K562 (cell line): ENCODE results near the gene LSM12. TPM values are rescaled to one million over a fixed set of nuclear protein-coding genes. Genes with fewer than 3 reads are reported as not detected.

Source experiments
- ATAC-seq: fragments of 200-7000 bp; cut with Tn5 transposase; 3 replicates; pipeline ENCODE4 v1.9.1; 2020; ENCODE audit warnings: moderate library complexity
- BruUV-seq: library from RNA; stranded (reverse); fragments of 400-500 nt; replicated peaks from 2 replicates; lab custom pipeline; 2021; lab: Mats Ljungman, UMichigan
- CTCF ChIA-PET: fragments of 300-600 bp; formaldehyde crosslinking; extraction: SDS; loops from one replicate; lab custom pipeline; 2021; ENCODE audit warnings: low intra/inter-chr PET ratio; lab: Yijun Ruan, JAX
- POLR2A ChIA-PET: fragments of 300-600, 350-650 bp; sonication (Branson Sonifier 250); formaldehyde crosslinking; extraction: SDS; loops from one replicate; lab custom pipeline; 2021; ENCODE audit warnings: antibody characterized with exemption, inconsistent platforms; lab: Yijun Ruan, JAX
- DNase-seq, 4 experiments: peaks; one replicate each; pipeline versions ENCODE4 v3.0.0 to v3.0.0-alpha.2; 2011 to 2018; ENCODE audit warnings: low spot score in 3 of 4, mixed read lengths in 3 of 4; ENCODE audit errors: extremely low read depth in 1 of 4
- FAIRE-seq: peaks from 2 replicates; lab custom pipeline; 2011; peaks lifted over from hg19 to GRCh38; lab: Jason Lieb, UNC
- H2AFZ ChIP-seq: 2 replicates; pipeline ENCODE4 v1.6.0; 2011; ENCODE audit warnings: low read depth, low read length, control low read depth, inconsistent platforms
- H3K27ac ChIP-seq: fragments of 200-600 bp; 3 replicates; pipeline ENCODE4 v1.8.0; 2011; ENCODE audit warnings: low read depth, mild to moderate bottlenecking, control low read depth, inconsistent platforms, low read length, moderate library complexity, mixed read lengths; ENCODE audit errors: extremely low read depth
- H3K27me3 ChIP-seq, 2 experiments: fragments of 300-600 bp in 1 of 2; 2 replicates in 1 of 2; 3 replicates in 1 of 2; pipeline versions ENCODE4 v1.6.0 to v1.8.0; 2011; ENCODE audit warnings: inconsistent platforms in 2 of 2, low read length in 2 of 2, mild to moderate bottlenecking in 1 of 2, mixed read lengths in 1 of 2, moderate library complexity in 1 of 2; ENCODE audit not compliant: control insufficient read depth in 2 of 2, insufficient read depth in 2 of 2
- H3K36me3 ChIP-seq: fragments of 300-600 bp; 3 replicates; pipeline ENCODE4 v1.8.0; 2011; ENCODE audit warnings: mild to moderate bottlenecking, low read length, inconsistent platforms; ENCODE audit not compliant: control insufficient read depth, insufficient read depth
- H3K4me1 ChIP-seq, 2 experiments: fragments of 200-600 bp in 1 of 2; replicated peaks in 1 of 2; 2 replicates in 1 of 2; 3 replicates in 1 of 2; pipeline versions ENCODE4 v1.5.1 to v1.8.0; 2011; ENCODE audit warnings: inconsistent platforms in 2 of 2, low read length in 2 of 2, mild to moderate bottlenecking in 1 of 2, mixed read lengths in 1 of 2, moderate library complexity in 1 of 2; ENCODE audit not compliant: control insufficient read depth in 2 of 2, insufficient read depth in 2 of 2
- H3K4me2 ChIP-seq: 2 replicates; pipeline ENCODE4 v1.6.1; 2011; ENCODE audit warnings: low read length, control low read depth, inconsistent platforms, mixed read lengths; ENCODE audit not compliant: insufficient read depth
- H3K4me3 ChIP-seq: fragments of 200-600 bp; sonication (generic), shearing (Covaris generic); 2 replicates; pipeline ENCODE4 v1.5.1; 2016; ENCODE audit warnings: control low read depth, inconsistent platforms
- H3K79me2 ChIP-seq: fragments of 200-600 bp; 3 replicates; pipeline ENCODE4 v1.8.0; 2011; ENCODE audit warnings: low read length, inconsistent platforms; ENCODE audit not compliant: control insufficient read depth, insufficient read depth
- H3K9ac ChIP-seq, 2 experiments: 2 replicates each; pipeline versions ENCODE4 v1.6.0 to v1.6.1; 2011; ENCODE audit warnings: low read depth in 2 of 2, low read length in 2 of 2, control low read depth in 1 of 2, inconsistent platforms in 1 of 2, mild to moderate bottlenecking in 1 of 2, mixed read lengths in 1 of 2; ENCODE audit not compliant: insufficient read depth in 1 of 2
- H3K9me1 ChIP-seq: one replicate; pipeline ENCODE4 v1.6.0; 2011; ENCODE audit warnings: inconsistent platforms, mild to moderate bottlenecking, low read length, moderate library complexity; ENCODE audit not compliant: control insufficient read depth, insufficient read depth
- H3K9me3 ChIP-seq: replicated peaks from 2 replicates; pipeline ENCODE4 v1.5.1; 2011; ENCODE audit warnings: low read depth, low read length, inconsistent platforms; ENCODE audit not compliant: control insufficient read depth, insufficient read depth
- H4K20me1 ChIP-seq: replicated peaks from 2 replicates; pipeline ENCODE4 v1.6.1; 2011; ENCODE audit warnings: low read length, inconsistent platforms, mixed read lengths; ENCODE audit not compliant: control insufficient read depth, insufficient read depth
- MLLT1 ChIP-seq, 2 experiments: fragments of 450-650 bp; IDR thresholded peaks; 2 replicates each; pipeline ENCODE4 v1.6.1; 2016
- PTRF ChIP-seq: fragments of 450-650 bp; IDR thresholded peaks from 2 replicates; pipeline ENCODE4 v1.6.1; 2016; ENCODE audit warnings: mild to moderate bottlenecking, missing genetic modification characterization, missing compliant biosample characterization
- TEAD2 ChIP-seq: fragments of 450-650 bp; IDR thresholded peaks from 2 replicates; pipeline ENCODE4 v1.6.1; 2016; ENCODE audit warnings: missing genetic modification characterization, control low read depth, missing compliant biosample characterization
- ZFP91 ChIP-seq: sonication (generic); formaldehyde crosslinking; IDR thresholded peaks from 2 replicates; pipeline ENCODE4 v1.8.0; 2022; ENCODE audit warnings: mild to moderate bottlenecking, missing genetic modification reagents
- ZNF444 ChIP-seq: fragments of 250-450 bp; sonication (Bioruptor Pico); IDR thresholded peaks from 2 replicates; pipeline ENCODE4 v1.4.0; 2020; ENCODE audit warnings: mild to moderate bottlenecking, moderate library complexity
- ZNF589 ChIP-seq: fragments of 200-800 bp; sonication (Bioruptor generic); IDR thresholded peaks from 2 replicates; pipeline ENCODE4 v1.6.1; 2016; ENCODE audit warnings: low read depth, missing genetic modification characterization, missing compliant biosample characterization
- WGBS: fragments of 100-300 bp; shearing (Covaris generic); methylation state at CpG from one replicate; pipeline ENCODE4 v1.1.6; 2016; ENCODE audit warnings: low coverage, mixed read lengths; ENCODE audit not compliant: insufficient coverage; ENCODE audit errors: missing lambda C conversion rate; 5-methylcytosine and 5-hydroxymethylcytosine counted together
- in situ Hi-C: fragments of 300-500 bp; cut with MboI; formaldehyde crosslinking; loops from 4 replicates; pipeline ENCODE4 v1.15.0; 2018; ENCODE audit warnings: inconsistent platforms, mixed read lengths
- intact Hi-C: fragments of 100-400 bp; cut with micrococcal nuclease; formaldehyde crosslinking; loops from 2 replicates; pipeline ENCODE4 v1.14.2; 2022
- polyA plus RNA-seq, 8 experiments: library from polyadenylated mRNA; depleted of rRNA in 4 of 8; stranded (reverse) in 5 of 8; unstranded in 3 of 8; fragments of >200 nt; fragmentation: Nextera tagmentation in 2 of 8; fragmentation: Illumina TruSeq in 1 of 8; extraction: Ambion mirVana in 2 of 8; extraction: Trizol in 1 of 8; gene quantifications; 2 replicates each; pipeline versions ENCODE4 v1.2.1 to v1.2.3, GENCODE V29; 2011 to 2014; ENCODE audit warnings: inconsistent platforms in 1 of 8, missing spikeins in 1 of 8
- total RNA-seq, 7 experiments: library from RNA; depleted of rRNA in 6 of 7; stranded (reverse); fragments of >200 nt in 6 of 7; fragmentation: Illumina TruSeq in 2 of 7; extraction: Trizol in 2 of 7; gene quantifications; 2 replicates each; pipeline versions ENCODE4 v1.2.1 to v1.2.3, GENCODE V29; 2011 to 2021; ENCODE audit warnings: low replicate concordance in 1 of 7

The LSM12 gene
- total and polyA plus RNA-seq, 9 of the 15 experiments (the other 6 are each of a cell fraction or from before 2014, with no cell fraction given), result 53.0 to 258 (median 89.3) TPM

- no TSS peak for BruUV-seq
- CTCF ChIA-PET, result no interaction called here
- no peak for FAIRE-seq
Observed at GRCh38 chr17:44092051-44092450, 25.6 kb upstream of the LSM12 start.

More at GRCh38 chr17:44092051-44092450, 25.6 kb upstream of the LSM12 start:
- Histone ChIP-seq H3K36me3 (peaks cover 12% of the 10 kb centered on the region; the same call in 1 of the 3 replicates), H3K9me1 (no peaks in the 10 kb centered on the region), H3K27ac (no peak overlapping the region), H3K79me2 (no peaks in the 10 kb centered on the region; the same call in 2 of the 3 replicates), H4K20me1 (no peaks in the 10 kb centered on the region), H3K9me3 (no peaks in the 10 kb centered on the region), H3K27me3 (no peaks in the 10 kb centered on the region), H3K4me2 (no peak overlapping the region), H3K4me3 (no peak overlapping the region), H3K9ac (peak overlapping the region in 1 of 2 experiments; percentile 27; a peak in 1 of 4 replicates), H2AFZ (no peak overlapping the region), H3K4me1 (peaks cover 30 to 52% of the 10 kb centered on the region in 2 experiments)
- intact Hi-C loops (no loop called here), in situ Hi-C loops (no loop called here)
- TF ChIP-seq PTRF (tag), result no peak
- no peak for TF ChIP-seq TEAD2 (tag)
- no peak for TF ChIP-seq ZNF589 (CRISPR knock-in tag)
- TF ChIP-seq MLLT1 (IDR thresholded peaks at IDR 0.05), result no peak
- TF ChIP-seq ZFP91, result no peak
- TF ChIP-seq ZNF444 (CRISPR knock-in tag), result no peak
- 90% methylated on average over 11 of the region's 11 CpGs for WGBS
- DNase-seq, result no peak
- no peak for ATAC-seq
- POLR2A ChIA-PET, result interaction anchor here (0.6 to 1.0 kb wide), 2 partner anchors 9 to 11 kb away, joined by 3 read pairs; no protein-coding TSS in a partner anchor
